GM18505 (cell line): Measurements from ENCODE around the gene PCED1A.
A peak's percentile ranks its signal among the peaks of the same experiment; 100 is the strongest.

Experiments used
- ATAC-seq: cut with Tn5 transposase; IDR thresholded peaks from one replicate; pipeline ENCODE4 v1.9.1; 2021; ENCODE audit not compliant: unreplicated experiment
- POLR2A ChIP-seq: IDR thresholded peaks from 4 replicates; pipeline ENCODE4 v1.6.1; 2011; ENCODE audit warnings: borderline replicate concordance; ENCODE audit not compliant: insufficient read depth, insufficient read length; ENCODE audit errors: extremely low read depth

The PCED1A gene

GRCh38 chr20:2873010-2873746 is 32.7 kb upstream of the PCED1A start, which contains the start of gene PTPRA:
TSS of gene PTPRA (plus strand) at chr20:2873481. CDS start at chr20:2964278, 90,797 bp downstream.
- peak; percentile 91 for ATAC-seq
- TF ChIP-seq POLR2A: peak; percentile 97

GRCh38 chr20:2872459-2873009 is 32.1 kb upstream of the PCED1A start:
- peak; percentile 27 for ATAC-seq
- TF ChIP-seq POLR2A: peak; percentile 8

- no peak for TF ChIP-seq POLR2A
- no peak for ATAC-seq
These were observed 31.4 kb upstream of the PCED1A start for GRCh38 chr20:2871661-2872458.

GRCh38 chr20:2871111-2871465 is 30.6 kb upstream of the PCED1A start:
- ATAC-seq: no peak
- no peak for TF ChIP-seq POLR2A

GRCh38 chr20:2869381-2869780 is 28.9 kb upstream of the PCED1A start:
- ATAC-seq: no peak
- no peak for TF ChIP-seq POLR2A

- TF ChIP-seq POLR2A: no peak
- no peak for ATAC-seq
These were observed 26.8 kb upstream of the PCED1A start for GRCh38 chr20:2867081-2867864.

GRCh38 chr20:2866236-2866635 is 25.8 kb upstream of the PCED1A start:
- no peak for TF ChIP-seq POLR2A
- ATAC-seq: no peak

- no peak for TF ChIP-seq POLR2A
- no peak for ATAC-seq
These were observed 25.2 kb upstream of the PCED1A start for GRCh38 chr20:2865630-2866029.

- ATAC-seq: no peak
- no peak for TF ChIP-seq POLR2A
These were observed 24.6 kb upstream of the PCED1A start for GRCh38 chr20:2865101-2865500.

- ATAC-seq: no peak
- TF ChIP-seq POLR2A: no peak
These were observed 24.2 kb upstream of the PCED1A start for GRCh38 chr20:2864626-2865025.

- no peak for ATAC-seq
- no peak for TF ChIP-seq POLR2A
These were observed 19.1 kb upstream of the PCED1A start for GRCh38 chr20:2859330-2860121.

- TF ChIP-seq POLR2A: no peak
- no peak for ATAC-seq
These were observed 18.1 kb upstream of the PCED1A start for GRCh38 chr20:2858591-2858990.
